A549 treated with ZK216348 at 1 μM for 4 hours (cell line): ENCODE data around the gene CHPT1. TPM values are rescaled to one million over a fixed set of nuclear protein-coding genes. Genes with fewer than 3 reads are reported as not detected.

Source experiments
- total RNA-seq: library from RNA; stranded (reverse); fragments of 200-300 nt; extraction: Qiagen RNA extraction; gene quantifications from 5 replicates; pipeline ENCODE4 v1.2.3, GENCODE V29; 2022; ENCODE audit warnings: low read depth

The CHPT1 gene
- total RNA-seq, result 42.3 to 83.1 TPM (median 72.6 TPM) in 5 replicates

GRCh38 chr12:101697197-101697929, at the start of gene CHPT1:
TSS of gene CHPT1 (plus strand) at chr12:101697640. CDS start at chr12:101697862, 222 bp downstream.

GRCh38 chr12:101738920-101739665, 41.7 kb downstream of the CHPT1 start, which contains the start of gene SYCP3:
TSS of gene SYCP3 (minus strand) at chr12:101739462. CDS start at chr12:101737935, 1,527 bp downstream.

Other genes with a start within 250 kb of the CHPT1 start
- not detected in 5 replicates for gene SPIC, start 222.3 kb upstream of the CHPT1 start, total RNA-seq
- gene MYBPC1, start 102.7 kb upstream of the CHPT1 start, total RNA-seq, result not detected in 5 replicates
- not detected in 5 replicates for gene SYCP3, start 41.8 kb downstream of the CHPT1 start, total RNA-seq
- 10.4 to 15.5 TPM (median 13.9 TPM) in 5 replicates for gene GNPTAB, start 133.3 kb downstream of the CHPT1 start, total RNA-seq
- 19.7 to 27.1 TPM (median 20.8 TPM) in 5 replicates for gene DRAM1, start 179.9 kb downstream of the CHPT1 start, total RNA-seq